Prostate gland (tissue), 2 donors: Measurements from ENCODE around the gene ANKS6.

Experiments
- POLR2A ChIP-seq: fragments of 450-650 bp; IDR thresholded peaks from one replicate; pipeline ENCODE4 v1.6.1; 2016; ENCODE audit warnings: antibody characterized with exemption, mild to moderate bottlenecking
- POLR2AphosphoS5 ChIP-seq: sonication (generic); formaldehyde crosslinking; IDR thresholded peaks from one replicate; pipeline ENCODE4 v1.6.1; 2017; ENCODE audit warnings: antibody characterized with exemption
- TF ChIP-seq, protein P1 (sequence below), 4 experiments: fragments of 200-600 bp in 2 of 4; fragments of 450-650 bp in 2 of 4; sonication (generic) in 2 of 4; IDR thresholded peaks; 1 replicate in 3 of 4; 2 replicates in 1 of 4; pipeline ENCODE4 v1.5.1; 2016 to 2019; ENCODE audit warnings: antibody characterized with exemption in 4 of 4, mild to moderate bottlenecking in 2 of 4, moderate library complexity in 2 of 4

DNA sequence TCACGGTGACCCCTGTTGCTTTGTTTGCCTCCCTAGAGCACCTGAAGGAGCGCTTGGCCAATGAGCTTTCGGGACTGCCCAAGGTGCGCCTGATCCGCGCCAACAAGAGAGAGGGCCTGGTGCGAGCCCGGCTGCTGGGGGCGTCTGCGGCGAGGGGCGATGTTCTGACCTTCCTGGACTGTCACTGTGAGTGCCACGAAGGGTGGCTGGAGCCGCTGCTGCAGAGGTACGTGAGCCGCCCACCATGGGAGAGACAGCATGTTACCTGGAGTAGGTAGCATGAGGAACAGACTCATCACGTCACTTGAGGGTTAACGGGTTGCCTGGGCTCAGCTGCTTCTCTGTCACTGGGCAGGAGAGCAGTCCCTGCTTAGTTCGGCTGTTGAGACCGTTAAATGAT lies 30.4 kb upstream of the ANKS6 start:
- TF ChIP-seq, protein P1, sequence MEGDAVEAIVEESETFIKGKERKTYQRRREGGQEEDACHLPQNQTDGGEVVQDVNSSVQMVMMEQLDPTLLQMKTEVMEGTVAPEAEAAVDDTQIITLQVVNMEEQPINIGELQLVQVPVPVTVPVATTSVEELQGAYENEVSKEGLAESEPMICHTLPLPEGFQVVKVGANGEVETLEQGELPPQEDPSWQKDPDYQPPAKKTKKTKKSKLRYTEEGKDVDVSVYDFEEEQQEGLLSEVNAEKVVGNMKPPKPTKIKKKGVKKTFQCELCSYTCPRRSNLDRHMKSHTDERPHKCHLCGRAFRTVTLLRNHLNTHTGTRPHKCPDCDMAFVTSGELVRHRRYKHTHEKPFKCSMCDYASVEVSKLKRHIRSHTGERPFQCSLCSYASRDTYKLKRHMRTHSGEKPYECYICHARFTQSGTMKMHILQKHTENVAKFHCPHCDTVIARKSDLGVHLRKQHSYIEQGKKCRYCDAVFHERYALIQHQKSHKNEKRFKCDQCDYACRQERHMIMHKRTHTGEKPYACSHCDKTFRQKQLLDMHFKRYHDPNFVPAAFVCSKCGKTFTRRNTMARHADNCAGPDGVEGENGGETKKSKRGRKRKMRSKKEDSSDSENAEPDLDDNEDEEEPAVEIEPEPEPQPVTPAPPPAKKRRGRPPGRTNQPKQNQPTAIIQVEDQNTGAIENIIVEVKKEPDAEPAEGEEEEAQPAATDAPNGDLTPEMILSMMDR (IDR thresholded peaks at IDR 0.05): no peak
- TF ChIP-seq POLR2AphosphoS5 (no peak), POLR2A (no peak)
